ENCODE measurements around the gene DHRSX. TPM values are rescaled to one million over a fixed set of nuclear protein-coding genes. Genes with fewer than 3 reads are reported as not detected.
A peak's percentile ranks its signal among the peaks of the same experiment; 100 is the strongest.

Gene DHRSX
- total and polyA plus RNA-seq, 9 of the 15 experiments (the other 6 are each of a cell fraction or from before 2014, with no cell fraction given) = 0.59 to 11.0 (median 6.2) TPM

GRCh38 chrX:2463973-2464676 lies 36.7 kb downstream of the DHRSX start (continued):
- TF ChIP-seq, protein P1, sequence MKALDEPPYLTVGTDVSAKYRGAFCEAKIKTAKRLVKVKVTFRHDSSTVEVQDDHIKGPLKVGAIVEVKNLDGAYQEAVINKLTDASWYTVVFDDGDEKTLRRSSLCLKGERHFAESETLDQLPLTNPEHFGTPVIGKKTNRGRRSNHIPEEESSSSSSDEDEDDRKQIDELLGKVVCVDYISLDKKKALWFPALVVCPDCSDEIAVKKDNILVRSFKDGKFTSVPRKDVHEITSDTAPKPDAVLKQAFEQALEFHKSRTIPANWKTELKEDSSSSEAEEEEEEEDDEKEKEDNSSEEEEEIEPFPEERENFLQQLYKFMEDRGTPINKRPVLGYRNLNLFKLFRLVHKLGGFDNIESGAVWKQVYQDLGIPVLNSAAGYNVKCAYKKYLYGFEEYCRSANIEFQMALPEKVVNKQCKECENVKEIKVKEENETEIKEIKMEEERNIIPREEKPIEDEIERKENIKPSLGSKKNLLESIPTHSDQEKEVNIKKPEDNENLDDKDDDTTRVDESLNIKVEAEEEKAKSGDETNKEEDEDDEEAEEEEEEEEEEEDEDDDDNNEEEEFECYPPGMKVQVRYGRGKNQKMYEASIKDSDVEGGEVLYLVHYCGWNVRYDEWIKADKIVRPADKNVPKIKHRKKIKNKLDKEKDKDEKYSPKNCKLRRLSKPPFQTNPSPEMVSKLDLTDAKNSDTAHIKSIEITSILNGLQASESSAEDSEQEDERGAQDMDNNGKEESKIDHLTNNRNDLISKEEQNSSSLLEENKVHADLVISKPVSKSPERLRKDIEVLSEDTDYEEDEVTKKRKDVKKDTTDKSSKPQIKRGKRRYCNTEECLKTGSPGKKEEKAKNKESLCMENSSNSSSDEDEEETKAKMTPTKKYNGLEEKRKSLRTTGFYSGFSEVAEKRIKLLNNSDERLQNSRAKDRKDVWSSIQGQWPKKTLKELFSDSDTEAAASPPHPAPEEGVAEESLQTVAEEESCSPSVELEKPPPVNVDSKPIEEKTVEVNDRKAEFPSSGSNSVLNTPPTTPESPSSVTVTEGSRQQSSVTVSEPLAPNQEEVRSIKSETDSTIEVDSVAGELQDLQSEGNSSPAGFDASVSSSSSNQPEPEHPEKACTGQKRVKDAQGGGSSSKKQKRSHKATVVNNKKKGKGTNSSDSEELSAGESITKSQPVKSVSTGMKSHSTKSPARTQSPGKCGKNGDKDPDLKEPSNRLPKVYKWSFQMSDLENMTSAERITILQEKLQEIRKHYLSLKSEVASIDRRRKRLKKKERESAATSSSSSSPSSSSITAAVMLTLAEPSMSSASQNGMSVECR (CRISPR knock-in tag; IDR thresholded peaks at IDR 0.05) = 0 out of 2 replicates have a peak, but pooled peaks have one; percentile 37
- TF ChIP-seq CSDE1 (IDR thresholded peaks at IDR 0.05) = no peak
- TF ChIP-seq STAG1 (CRISPR knock-in tag; IDR thresholded peaks at IDR 0.05; ENCODE audit: borderline replicate concordance) = no peak
- no peak for TF ChIP-seq HMBOX1 (IDR thresholded peaks at IDR 0.05)
- peak; percentile 32; the same call in 1 of the 2 replicates for TF ChIP-seq ESRRA (IDR thresholded peaks at IDR 0.05; ENCODE audit: borderline replicate concordance, low read depth)
- TF ChIP-seq MYC (IDR thresholded peaks at IDR 0.05; ENCODE audit: low read depth, low read length) = peak; percentile 94
- TF ChIP-seq MYC (CRISPR knock-in tag; IDR thresholded peaks at IDR 0.05; ENCODE audit: borderline replicate concordance, low read depth) = no peak
- TF ChIP-seq, protein P2, sequence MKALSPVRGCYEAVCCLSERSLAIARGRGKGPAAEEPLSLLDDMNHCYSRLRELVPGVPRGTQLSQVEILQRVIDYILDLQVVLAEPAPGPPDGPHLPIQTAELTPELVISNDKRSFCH (CRISPR knock-in tag; IDR thresholded peaks at IDR 0.05) = no peak
- TF ChIP-seq, protein P2 (tag; IDR thresholded peaks at IDR 0.05) = 0 out of 2 replicates have a peak, but pooled peaks have one; percentile 46
- TF ChIP-seq, protein P3, sequence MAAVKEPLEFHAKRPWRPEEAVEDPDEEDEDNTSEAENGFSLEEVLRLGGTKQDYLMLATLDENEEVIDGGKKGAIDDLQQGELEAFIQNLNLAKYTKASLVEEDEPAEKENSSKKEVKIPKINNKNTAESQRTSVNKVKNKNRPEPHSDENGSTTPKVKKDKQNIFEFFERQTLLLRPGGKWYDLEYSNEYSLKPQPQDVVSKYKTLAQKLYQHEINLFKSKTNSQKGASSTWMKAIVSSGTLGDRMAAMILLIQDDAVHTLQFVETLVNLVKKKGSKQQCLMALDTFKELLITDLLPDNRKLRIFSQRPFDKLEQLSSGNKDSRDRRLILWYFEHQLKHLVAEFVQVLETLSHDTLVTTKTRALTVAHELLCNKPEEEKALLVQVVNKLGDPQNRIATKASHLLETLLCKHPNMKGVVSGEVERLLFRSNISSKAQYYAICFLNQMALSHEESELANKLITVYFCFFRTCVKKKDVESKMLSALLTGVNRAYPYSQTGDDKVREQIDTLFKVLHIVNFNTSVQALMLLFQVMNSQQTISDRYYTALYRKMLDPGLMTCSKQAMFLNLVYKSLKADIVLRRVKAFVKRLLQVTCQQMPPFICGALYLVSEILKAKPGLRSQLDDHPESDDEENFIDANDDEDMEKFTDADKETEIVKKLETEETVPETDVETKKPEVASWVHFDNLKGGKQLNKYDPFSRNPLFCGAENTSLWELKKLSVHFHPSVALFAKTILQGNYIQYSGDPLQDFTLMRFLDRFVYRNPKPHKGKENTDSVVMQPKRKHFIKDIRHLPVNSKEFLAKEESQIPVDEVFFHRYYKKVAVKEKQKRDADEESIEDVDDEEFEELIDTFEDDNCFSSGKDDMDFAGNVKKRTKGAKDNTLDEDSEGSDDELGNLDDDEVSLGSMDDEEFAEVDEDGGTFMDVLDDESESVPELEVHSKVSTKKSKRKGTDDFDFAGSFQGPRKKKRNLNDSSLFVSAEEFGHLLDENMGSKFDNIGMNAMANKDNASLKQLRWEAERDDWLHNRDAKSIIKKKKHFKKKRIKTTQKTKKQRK (IDR thresholded peaks at IDR 0.05; ENCODE audit: borderline replicate concordance, low read depth, low read length) = no peak
- no peak for TF ChIP-seq CCNT2 (IDR thresholded peaks at IDR 0.05; ENCODE audit: borderline replicate concordance, extremely low read depth, insufficient read length, low read depth, low read length)
- no peak for TF ChIP-seq SMAD1 (IDR thresholded peaks at IDR 0.05; ENCODE audit: low read depth, low read length, partially characterized antibody)
